GM12878 (cell line): ENCODE results near the gene CBR4. TPM values are rescaled to one million over a fixed set of nuclear protein-coding genes. Genes with fewer than 3 reads are reported as not detected.

Experiments
- BHLHE40 ChIP-seq, 2 experiments: fragments of 450-650 bp in 1 of 2; IDR thresholded peaks; 2 replicates each; pipeline ENCODE4 v1.6.1; 2011 to 2017; ENCODE audit warnings: low read depth in 2 of 2, borderline replicate concordance in 1 of 2, improper control_type of control experiment in 1 of 2, low read length in 1 of 2, mild to moderate bottlenecking in 1 of 2
- CEBPZ ChIP-seq: fragments of 150-350 bp; IDR thresholded peaks from 2 replicates; pipeline ENCODE4 v1.6.1; 2016; ENCODE audit warnings: low read depth, low read length
- FOXM1 ChIP-seq: IDR thresholded peaks from 2 replicates; pipeline ENCODE4 v1.6.1; 2012; ENCODE audit warnings: low read depth, mild to moderate bottlenecking, inconsistent platforms, low read length, moderate library complexity
- HDAC2 ChIP-seq: fragments of 200-600 bp; sonication (generic); IDR thresholded peaks from 2 replicates; pipeline ENCODE4 v1.6.1; 2017
- SIN3A ChIP-seq: IDR thresholded peaks from 2 replicates; pipeline ENCODE4 v1.6.1; 2012; ENCODE audit warnings: low read depth, low read length, improper control_type of control experiment
- TCF12 ChIP-seq: IDR thresholded peaks from 2 replicates; pipeline ENCODE4 v1.6.1; 2011; ENCODE audit warnings: low read depth, mild to moderate bottlenecking, low read length
- polyA plus RNA-seq, 11 experiments: library from polyadenylated mRNA; depleted of rRNA in 4 of 11; unstranded in 6 of 11; stranded (reverse) in 5 of 11; fragments of >200 nt; fragmentation: Nextera tagmentation in 4 of 11; fragmentation: Illumina TruSeq in 1 of 11; extraction: Ambion mirVana in 4 of 11; extraction: Trizol in 1 of 11; gene quantifications; 1 replicate in 1 of 11; 2 replicates in 10 of 11; pipeline versions ENCODE4 v1.2.1 to v1.2.3, GENCODE V29; 2011 to 2016; ENCODE audit warnings: inconsistent platforms in 2 of 11, missing spikeins in 2 of 11, low read depth in 1 of 11
- total RNA-seq, 4 experiments: library from RNA; depleted of rRNA in 3 of 4; stranded (reverse); fragments of >200 nt in 3 of 4; fragmentation: Illumina TruSeq in 1 of 4; extraction: Trizol in 1 of 4; gene quantifications; 2 replicates each; pipeline versions ENCODE4 v1.2.1 to v1.2.3, GENCODE V29; 2013 to 2021

Gene CBR4
- total and polyA plus RNA-seq, 10 of the 15 experiments (the other 5 are each of a cell fraction or from before 2014, with no cell fraction given): 17.3 to 38.8 (median 24.8) TPM

GRCh38 chr4:169009286-169010124, 550 bp downstream of the CBR4 start (continued):
- no peak for TF ChIP-seq CEBPZ
- TF ChIP-seq SIN3A: 0 out of 2 replicates have a peak, but pooled peaks have one; percentile 34
- no peak for TF ChIP-seq FOXM1
- TF ChIP-seq TCF12: no peak
- TF ChIP-seq HDAC2: 0 out of 2 replicates have a peak, but pooled peaks have one; percentile 56
- TF ChIP-seq BHLHE40 (IDR thresholded peaks at IDR 0.05; ENCODE audit: borderline replicate concordance in 1 of 2, low read depth in 2 of 2, low read length in 1 of 2): peak; percentile 79 to 91
